K562 (cell line): ENCODE data around the gene DNAJC8. TPM values are rescaled to one million over a fixed set of nuclear protein-coding genes. Genes with fewer than 3 reads are reported as not detected.
A peak's percentile ranks its signal among the peaks of the same experiment; 100 is the strongest.

Experiments
- CTBP1 ChIP-seq: fragments of 450-650 bp; IDR thresholded peaks from 2 replicates; pipeline ENCODE4 v1.6.1; 2016; ENCODE audit warnings: borderline replicate concordance
- DDX20 ChIP-seq: fragments of 450-650 bp; IDR thresholded peaks from 2 replicates; pipeline ENCODE4 v1.6.1; 2016; ENCODE audit warnings: missing genetic modification characterization, low read depth, mild to moderate bottlenecking, missing compliant biosample characterization, moderate library complexity
- ELF2 ChIP-seq: fragments of 250-450 bp; sonication (Bioruptor Pico); IDR thresholded peaks from 2 replicates; pipeline ENCODE4 v1.5.0; 2021; ENCODE audit warnings: mild to moderate bottlenecking
- HCFC1 ChIP-seq: IDR thresholded peaks from 2 replicates; pipeline ENCODE4 v1.6.1; 2012; ENCODE audit warnings: low read depth, low read length, improper control_type of control experiment
- JUND ChIP-seq, 2 experiments: IDR thresholded peaks; 2 replicates in 1 of 2; 3 replicates in 1 of 2; pipeline ENCODE4 v1.6.1; 2011; ENCODE audit warnings: borderline replicate concordance in 2 of 2, low read depth in 2 of 2, low read length in 2 of 2, improper control_type of control experiment in 1 of 2, missing biosample characterization in 1 of 2, missing genetic modification characterization in 1 of 2, missing genetic modification reagents in 1 of 2
- NFRKB ChIP-seq: fragments of 450-650 bp; IDR thresholded peaks from 2 replicates; pipeline ENCODE4 v1.6.1; 2016; ENCODE audit warnings: low read depth
- PCBP2 ChIP-seq: fragments of 200-400 bp; formaldehyde crosslinking; IDR thresholded peaks from 2 replicates; pipeline ENCODE4 v1.6.1; 2018; ENCODE audit warnings: low read length, low read depth, mild to moderate bottlenecking, moderate library complexity; ENCODE audit not compliant: poor library complexity, severe bottlenecking
- RAD51 ChIP-seq: fragments of 450-650 bp; IDR thresholded peaks from 2 replicates; pipeline ENCODE4 v1.7.1; 2016; ENCODE audit warnings: low read depth, mild to moderate bottlenecking, borderline replicate concordance
- RBM25 ChIP-seq: fragments of 200-400 bp; formaldehyde crosslinking; IDR thresholded peaks from 2 replicates; pipeline ENCODE4 v1.6.1; 2018; ENCODE audit warnings: low read length, low read depth, moderate library complexity; ENCODE audit not compliant: severe bottlenecking
- SMARCB1 ChIP-seq: IDR thresholded peaks from 2 replicates; pipeline ENCODE4 v1.6.1; 2011; ENCODE audit warnings: improper control_type of control experiment, low read depth; ENCODE audit not compliant: insufficient read length
- STAG1 ChIP-seq: sonication (generic); formaldehyde crosslinking; IDR thresholded peaks from 2 replicates; pipeline ENCODE4 v1.5.0; 2020; ENCODE audit warnings: missing genetic modification reagents, borderline replicate concordance
- TAL1 ChIP-seq: fragments of 450-650 bp; IDR thresholded peaks from 2 replicates; pipeline ENCODE4 v1.6.1; 2016; ENCODE audit warnings: mild to moderate bottlenecking
- TCF3 ChIP-seq: sonication (generic); formaldehyde crosslinking; IDR thresholded peaks from 2 replicates; pipeline ENCODE4 v1.4.0; 2020; ENCODE audit warnings: mild to moderate bottlenecking, missing genetic modification reagents
- ZNF184 ChIP-seq: sonication (generic); formaldehyde crosslinking; IDR thresholded peaks from 2 replicates; pipeline ENCODE4 v1.5.0; 2020; ENCODE audit warnings: missing genetic modification reagents
- polyA plus RNA-seq, 8 experiments: library from polyadenylated mRNA; depleted of rRNA in 4 of 8; stranded (reverse) in 5 of 8; unstranded in 3 of 8; fragments of >200 nt; fragmentation: Nextera tagmentation in 2 of 8; fragmentation: Illumina TruSeq in 1 of 8; extraction: Ambion mirVana in 2 of 8; extraction: Trizol in 1 of 8; gene quantifications; 2 replicates each; pipeline versions ENCODE4 v1.2.1 to v1.2.3, GENCODE V29; 2011 to 2014; ENCODE audit warnings: inconsistent platforms in 1 of 8, missing spikeins in 1 of 8
- total RNA-seq, 7 experiments: library from RNA; depleted of rRNA in 6 of 7; stranded (reverse); fragments of >200 nt in 6 of 7; fragmentation: Illumina TruSeq in 2 of 7; extraction: Trizol in 2 of 7; gene quantifications; 2 replicates each; pipeline versions ENCODE4 v1.2.1 to v1.2.3, GENCODE V29; 2011 to 2021; ENCODE audit warnings: low replicate concordance in 1 of 7
- TF ChIP-seq, protein P1 (sequence below), 2 experiments: fragments of 450-650 bp in 1 of 2; sonication (generic) in 1 of 2; formaldehyde crosslinking in 1 of 2; IDR thresholded peaks; 2 replicates each; pipeline versions ENCODE4 v1.7.1 to v1.9.0; 2016 to 2022; ENCODE audit warnings: inconsistent platforms in 1 of 2, mild to moderate bottlenecking in 1 of 2, missing genetic modification reagents in 1 of 2
- TF ChIP-seq, protein P2 (sequence below): fragments of 250-450 bp; sonication (Bioruptor Pico); IDR thresholded peaks from 2 replicates; pipeline ENCODE4 v1.5.0; 2021

Gene DNAJC8
- total and polyA plus RNA-seq, 9 of the 15 experiments (the other 6 are each of a cell fraction or from before 2014, with no cell fraction given) = 143 to 508 (median 209) TPM

DNA sequence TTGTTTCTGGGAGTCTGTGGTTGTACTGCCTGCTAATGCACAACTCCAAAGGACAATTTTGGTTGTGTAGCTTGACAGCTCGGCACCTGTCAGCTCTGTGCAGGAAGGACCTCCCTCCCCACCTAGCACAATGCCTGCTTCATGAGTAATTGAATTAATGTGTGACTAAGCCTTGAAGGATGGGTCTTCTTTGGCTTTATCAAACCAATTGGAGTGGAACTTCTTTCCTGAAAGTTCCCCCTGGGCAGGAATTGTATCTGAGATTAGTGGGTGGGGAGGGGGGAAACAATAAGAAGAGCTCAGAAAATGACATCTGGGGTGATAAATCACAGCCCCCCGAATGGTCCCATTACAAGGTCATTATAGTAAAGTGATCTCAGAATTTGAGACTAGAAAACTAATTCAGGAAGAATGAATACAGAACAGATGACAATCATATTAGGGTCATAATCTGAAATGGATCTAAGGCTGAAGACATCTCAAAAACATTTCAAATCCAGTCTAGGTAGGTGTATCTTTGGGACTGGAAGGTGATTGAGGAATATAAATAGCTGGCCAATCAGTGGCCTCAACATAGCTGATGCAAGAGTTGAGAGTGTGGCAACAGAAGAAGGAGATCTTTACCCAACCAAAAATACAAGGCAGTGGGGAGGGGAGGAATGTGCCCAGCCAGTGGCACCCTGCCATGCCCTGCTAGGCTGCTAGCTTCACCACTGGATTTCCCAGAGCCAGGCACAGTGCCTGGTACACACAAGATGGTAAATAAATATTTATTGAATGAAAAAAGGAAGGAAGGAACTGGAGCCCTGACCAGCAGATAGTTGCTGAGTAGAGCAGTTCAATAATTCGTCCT, 16.4 kb upstream of the DNAJC8 start (continued):
- TF ChIP-seq, protein P1, sequence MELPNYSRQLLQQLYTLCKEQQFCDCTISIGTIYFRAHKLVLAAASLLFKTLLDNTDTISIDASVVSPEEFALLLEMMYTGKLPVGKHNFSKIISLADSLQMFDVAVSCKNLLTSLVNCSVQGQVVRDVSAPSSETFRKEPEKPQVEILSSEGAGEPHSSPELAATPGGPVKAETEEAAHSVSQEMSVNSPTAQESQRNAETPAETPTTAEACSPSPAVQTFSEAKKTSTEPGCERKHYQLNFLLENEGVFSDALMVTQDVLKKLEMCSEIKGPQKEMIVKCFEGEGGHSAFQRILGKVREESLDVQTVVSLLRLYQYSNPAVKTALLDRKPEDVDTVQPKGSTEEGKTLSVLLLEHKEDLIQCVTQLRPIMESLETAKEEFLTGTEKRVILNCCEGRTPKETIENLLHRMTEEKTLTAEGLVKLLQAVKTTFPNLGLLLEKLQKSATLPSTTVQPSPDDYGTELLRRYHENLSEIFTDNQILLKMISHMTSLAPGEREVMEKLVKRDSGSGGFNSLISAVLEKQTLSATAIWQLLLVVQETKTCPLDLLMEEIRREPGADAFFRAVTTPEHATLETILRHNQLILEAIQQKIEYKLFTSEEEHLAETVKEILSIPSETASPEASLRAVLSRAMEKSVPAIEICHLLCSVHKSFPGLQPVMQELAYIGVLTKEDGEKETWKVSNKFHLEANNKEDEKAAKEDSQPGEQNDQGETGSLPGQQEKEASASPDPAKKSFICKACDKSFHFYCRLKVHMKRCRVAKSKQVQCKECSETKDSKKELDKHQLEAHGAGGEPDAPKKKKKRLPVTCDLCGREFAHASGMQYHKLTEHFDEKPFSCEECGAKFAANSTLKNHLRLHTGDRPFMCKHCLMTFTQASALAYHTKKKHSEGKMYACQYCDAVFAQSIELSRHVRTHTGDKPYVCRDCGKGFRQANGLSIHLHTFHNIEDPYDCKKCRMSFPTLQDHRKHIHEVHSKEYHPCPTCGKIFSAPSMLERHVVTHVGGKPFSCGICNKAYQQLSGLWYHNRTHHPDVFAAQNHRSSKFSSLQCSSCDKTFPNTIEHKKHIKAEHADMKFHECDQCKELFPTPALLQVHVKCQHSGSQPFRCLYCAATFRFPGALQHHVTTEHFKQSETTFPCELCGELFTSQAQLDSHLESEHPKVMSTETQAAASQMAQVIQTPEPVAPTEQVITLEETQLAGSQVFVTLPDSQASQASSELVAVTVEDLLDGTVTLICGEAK (IDR thresholded peaks at IDR 0.05) = no peak
- TF ChIP-seq, protein P1 (CRISPR knock-in tag; IDR thresholded peaks at IDR 0.05) = no peak
- TF ChIP-seq RBM25 (peak; percentile 53), CTBP1 (no peak; the same call in 1 of the 2 replicates), STAG1 (CRISPR knock-in tag) (no peak), JUND (IDR thresholded peaks at IDR 0.05; ENCODE audit: borderline replicate concordance, low read depth, low read length) (peak; percentile 62; the same call in 1 of the 2 replicates), JUND (tag; IDR thresholded peaks at IDR 0.05; ENCODE audit: borderline replicate concordance, low read depth, low read length) (no peak; the same call in 2 of the 3 replicates), PCBP2 (no peak), RAD51 (no peak), TAL1 (no peak), SMARCB1 (no peak), NFRKB (no peak), ZNF184 (CRISPR knock-in tag) (no peak), HCFC1 (no peak), DDX20 (tag) (no peak), TCF3 (CRISPR knock-in tag) (peak; percentile 6; the same call in 1 of the 2 replicates), ELF2 (CRISPR knock-in tag) (no peak)
- TF ChIP-seq, protein P2, sequence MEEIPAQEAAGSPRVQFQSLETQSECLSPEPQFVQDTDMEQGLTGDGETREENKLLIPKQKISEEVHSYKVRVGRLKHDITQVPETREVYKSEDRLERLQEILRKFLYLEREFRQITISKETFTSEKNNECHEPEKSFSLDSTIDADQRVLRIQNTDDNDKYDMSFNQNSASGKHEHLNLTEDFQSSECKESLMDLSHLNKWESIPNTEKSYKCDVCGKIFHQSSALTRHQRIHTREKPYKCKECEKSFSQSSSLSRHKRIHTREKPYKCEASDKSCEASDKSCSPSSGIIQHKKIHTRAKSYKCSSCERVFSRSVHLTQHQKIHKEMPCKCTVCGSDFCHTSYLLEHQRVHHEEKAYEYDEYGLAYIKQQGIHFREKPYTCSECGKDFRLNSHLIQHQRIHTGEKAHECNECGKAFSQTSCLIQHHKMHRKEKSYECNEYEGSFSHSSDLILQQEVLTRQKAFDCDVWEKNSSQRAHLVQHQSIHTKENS = no peak
